Adrenal gland (tissue), 12 donors: ENCODE measurements around the gene TNFSF8. TPM values are rescaled to one million over a fixed set of nuclear protein-coding genes. Genes with fewer than 3 reads are reported as not detected.

Experiments
- DNase-seq, 7 donors: peaks; one replicate each; pipeline ENCODE4 v3.0.0-alpha.2; 2019 to 2020
- H3K27ac ChIP-seq, 5 donors: fragments of 200-600 bp; sonication (generic) in 4 of 5; 1 replicate in 3 of 5; 2 replicates in 2 of 5; pipeline versions ENCODE4 v1.5.1 to v1.8.0; 2016 to 2020; ENCODE audit warnings: mild to moderate bottlenecking in 1 of 5
- H3K27me3 ChIP-seq: fragments of 200-600 bp; 2 replicates; pipeline ENCODE4 v1.8.0; 2021
- H3K36me3 ChIP-seq, 2 donors: fragments of 200-600 bp; replicated peaks in 1 of 2; 1 replicate in 1 of 2; 2 replicates in 1 of 2; pipeline versions ENCODE4 v1.5.1 to v1.8.0; 2018 to 2022
- H3K4me1 ChIP-seq, 2 donors: fragments of 200-600 bp; replicated peaks in 1 of 2; 1 replicate in 1 of 2; 2 replicates in 1 of 2; pipeline versions ENCODE4 v1.5.1 to v1.8.0; 2018 to 2021
- H3K4me3 ChIP-seq, 4 donors: fragments of 200-600 bp; sonication (generic) in 3 of 4; one replicate each; pipeline ENCODE4 v1.5.1; 2016 to 2018
- H3K9me3 ChIP-seq, 3 donors: fragments of 200-600 bp; sonication (generic) in 1 of 3; replicated peaks in 1 of 3; 1 replicate in 2 of 3; 2 replicates in 1 of 3; pipeline versions ENCODE4 v1.5.1 to v1.8.0; 2016 to 2021
- CTCF ChIP-seq, 6 experiments: fragments of 450-650 bp in 4 of 6; fragments of 200-600 bp in 2 of 6; sonication (generic) in 1 of 6; IDR thresholded peaks; 1 replicate in 5 of 6; 2 replicates in 1 of 6; pipeline versions ENCODE4 v1.5.1 to v1.8.0; 2016 to 2021; ENCODE audit warnings: antibody characterized with exemption in 6 of 6, mild to moderate bottlenecking in 2 of 6, moderate library complexity in 1 of 6
- POLR2A ChIP-seq, 2 donors: fragments of 450-650 bp; IDR thresholded peaks; one replicate each; pipeline ENCODE4 v1.6.1; 2017; ENCODE audit warnings: antibody characterized with exemption in 2 of 2, mild to moderate bottlenecking in 2 of 2, moderate library complexity in 1 of 2
- WGBS, 4 donors: extraction: QIAGEN DNeasy Blood & Tissue Kit in 2 of 4; methylation state at CpG; one replicate each; pipeline versions ENCODE4 v1.1.5 to v1.1.7; 2013 to 2017; 5-methylcytosine and 5-hydroxymethylcytosine counted together
- intact Hi-C, 2 donors: fragments of 100-400 bp; cut with DNase I; formaldehyde crosslinking; loops; one replicate each; pipeline versions ENCODE4 v1.14.1 to v1.15.0; 2022 to 2023
- polyA plus RNA-seq, 3 donors: library from polyadenylated mRNA; stranded (reverse); fragments of 200-250 nt in 2 of 3; fragments of 350-450 nt in 1 of 3; fragmentation: Illumina TruSeq in 1 of 3; extraction: RNeasy Lipid Tissue Mini Kit (QIAGEN cat#74804) in 1 of 3; gene quantifications; one replicate each; pipeline ENCODE4 v1.2.3, GENCODE V29; 2013 to 2014
- total RNA-seq, 9 donors: library from RNA; depleted of rRNA in 4 of 9; stranded (reverse); fragments of >200 nt in 4 of 9; fragments of 120-200 nt in 1 of 9; fragmentation: NEBNext Ultra II Directional in 1 of 9; extraction: Animal tissue kit (Norgen Biotek cat#: 25700) in 1 of 9; gene quantifications; one replicate each; pipeline versions ENCODE4 v1.1.0 to v1.2.4, GENCODE V29; 2013 to 2023
- donor health status: healthy with polysubstance abuse.
- donor health status: Bipolar disorder and iron deficiency.
- donor health status: DM: yes; HTN: yes; CAD: no.
- donor health status: DM: no; HTN: no; CAD: no.
- donor health status: DM: no; HTN: no; CAD: no.
- donor health status: DM: yes; HTN: yes; CAD: no.

TNFSF8 gene
- total and polyA plus RNA-seq, 12 donors: 0.34 to 4.8 (median 1.4) TPM

- Histone ChIP-seq H3K4me3 (no peak overlapping the region), H3K27ac (no peak overlapping the region), H3K4me1 (peaks cover 0 to 5% of the 10 kb centered on the region in 2 donors), H3K36me3 (no peaks in the 10 kb centered on the region), H3K27me3 (no peaks in the 10 kb centered on the region), H3K9me3 (no peaks in the 10 kb centered on the region)
- 64 to 79% (median 72%) methylated on average over 1 of the region's 1 CpG for WGBS, 4 donors
- no peak for DNase-seq
- intact Hi-C loops: no loop called here
- TF ChIP-seq CTCF (IDR thresholded peaks at IDR 0.05) (no peak), POLR2A (IDR thresholded peaks at IDR 0.05) (no peak)
Measured at GRCh38 chr9:114969269-114969668, 38.9 kb upstream of the TNFSF8 start.

GRCh38 chr9:114968671-114969070 lies 38.3 kb upstream of the TNFSF8 start:
- WGBS, 4 donors: 6 to 17% (median 10%) methylated on average over 1 of the region's 1 CpG
- peaks cover 0 to 5% of the 10 kb centered on the region in 2 donors for H3K4me1 ChIP-seq
- intact Hi-C loops: no loop called here
- no peak overlapping the region for H3K27ac ChIP-seq
- TF ChIP-seq POLR2A (IDR thresholded peaks at IDR 0.05) (no peak), CTCF (IDR thresholded peaks at IDR 0.05) (no peak)
- no peaks in the 10 kb centered on the region for H3K36me3 ChIP-seq
- H3K27me3 ChIP-seq: no peaks in the 10 kb centered on the region
- no peak overlapping the region for H3K4me3 ChIP-seq
- no peak for DNase-seq
- no peaks in the 10 kb centered on the region for H3K9me3 ChIP-seq

GRCh38 chr9:114965564-114965963 lies 35.2 kb upstream of the TNFSF8 start:
- WGBS, 4 donors: 65 to 74% (median 70%) methylated on average over 1 of the region's 1 CpG
- Histone ChIP-seq H3K4me1 (peaks cover 0 to 5% of the 10 kb centered on the region in 2 donors), H3K27me3 (no peaks in the 10 kb centered on the region), H3K4me3 (no peak overlapping the region), H3K36me3 (no peaks in the 10 kb centered on the region), H3K27ac (no peak overlapping the region), H3K9me3 (no peaks in the 10 kb centered on the region)
- TF ChIP-seq POLR2A (IDR thresholded peaks at IDR 0.05) (no peak), CTCF (IDR thresholded peaks at IDR 0.05) (no peak)
- DNase-seq: no peak
- intact Hi-C loops: no loop called here

GRCh38 chr9:114962809-114963208 lies 32.4 kb upstream of the TNFSF8 start:
- H3K4me3 ChIP-seq: no peak overlapping the region
- H3K27me3 ChIP-seq: no peaks in the 10 kb centered on the region
- H3K4me1 ChIP-seq: no peaks in the 10 kb centered on the region
- intact Hi-C loops: no loop called here
- 80 to 89% (median 87%) methylated on average over 7 of the region's 7 CpGs for WGBS, 4 donors
- no peak for DNase-seq
- no peak overlapping the region for H3K27ac ChIP-seq
- peaks cover 0 to 7% (median 0%) of the 10 kb centered on the region in 3 donors for H3K9me3 ChIP-seq
- H3K36me3 ChIP-seq: no peaks in the 10 kb centered on the region
- TF ChIP-seq POLR2A (IDR thresholded peaks at IDR 0.05): no peak
- TF ChIP-seq CTCF (IDR thresholded peaks at IDR 0.05): no peak
